ENCODE data around the gene PHF21A. TPM values are rescaled to one million over a fixed set of nuclear protein-coding genes. Genes with fewer than 3 reads are reported as not detected.
A peak's percentile ranks its signal among the peaks of the same experiment; 100 is the strongest.

Gene PHF21A
- total and polyA plus RNA-seq, 12 donors = 9.6 to 48.0 (median 35.9) TPM

- no peak overlapping the region for H3K4me3 ChIP-seq
- H3K36me3 ChIP-seq = peaks cover 0 to 12% (median 0%) of the 10 kb centered on the region in 9 donors
- TF ChIP-seq CTCF (IDR thresholded peaks at IDR 0.05) = no peak
- H3K27ac ChIP-seq = no peak overlapping the region
- DNase-seq (no peak), ATAC-seq (no peak)
- WGBS, 2 donors = 59 to 77% methylated on average over 1 of the region's 1 CpG
- peaks cover 5 to 62% (median 29%) of the 10 kb centered on the region in 9 donors for H3K4me1 ChIP-seq
- H3K27me3 ChIP-seq = no peaks in the 10 kb centered on the region
- intact Hi-C loops (cut with DNase I) = no loop called here
- H3K9me3 ChIP-seq = no peaks in the 10 kb centered on the region
Measured at GRCh38 chr11:46045811-46046210, 75.4 kb downstream of the PHF21A start.

DNA sequence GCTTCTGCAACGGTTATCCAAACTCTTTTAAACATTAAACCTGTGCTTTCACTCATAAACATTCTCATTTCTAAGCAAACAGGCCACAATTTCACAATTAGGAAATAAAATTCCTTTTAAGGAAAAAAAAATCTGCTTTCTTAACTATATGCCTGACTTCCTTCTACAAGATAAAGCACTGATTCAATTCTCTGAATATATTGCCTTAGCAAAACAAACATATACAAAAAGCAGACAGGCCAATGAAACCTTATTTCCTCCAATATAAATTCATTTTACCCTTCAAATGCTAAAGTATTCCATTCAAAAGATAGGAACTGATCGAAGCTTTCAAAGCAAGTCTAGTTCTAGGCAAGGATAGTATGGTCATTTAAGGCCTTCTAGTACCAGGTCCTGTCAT is 76.7 kb downstream of the PHF21A start:
- peaks cover 0 to 12% (median 0%) of the 10 kb centered on the region in 9 donors for H3K36me3 ChIP-seq
- WGBS, 2 donors = 93 to 95% methylated on average over 2 of the region's 2 CpGs
- intact Hi-C loops (cut with DNase I) = no loop called here
- no peak overlapping the region for H3K4me3 ChIP-seq
- TF ChIP-seq CTCF (IDR thresholded peaks at IDR 0.05) = no peak
- no peak overlapping the region for H3K27ac ChIP-seq
- no peaks in the 10 kb centered on the region for H3K27me3 ChIP-seq
- H3K9me3 ChIP-seq = no peaks in the 10 kb centered on the region
- H3K4me1 ChIP-seq = peaks cover 0 to 61% (median 22%) of the 10 kb centered on the region in 9 donors
- DNase-seq (no peak), ATAC-seq (no peak)

- peaks cover 0 to under 1% (median 0%) of the 10 kb centered on the region in 9 donors for H3K36me3 ChIP-seq
- no peak for TF ChIP-seq CTCF (IDR thresholded peaks at IDR 0.05)
- H3K27ac ChIP-seq = peak overlapping the region in 5 of 10 donors; percentile 9 to 54 (median 26)
- intact Hi-C loops (cut with DNase I) = no loop called here
- ATAC-seq (peak in 6 of 8 donors; percentile 44 to 85 (median 66)), DNase-seq (no peak)
- H3K4me3 ChIP-seq = no peak overlapping the region
- H3K27me3 ChIP-seq = no peaks in the 10 kb centered on the region
- no peaks in the 10 kb centered on the region for H3K9me3 ChIP-seq
- H3K4me1 ChIP-seq = peaks cover 0 to 48% (median 17%) of the 10 kb centered on the region in 9 donors
Measured at GRCh38 chr11:46039990-46040389, 81.3 kb downstream of the PHF21A start.

DNA sequence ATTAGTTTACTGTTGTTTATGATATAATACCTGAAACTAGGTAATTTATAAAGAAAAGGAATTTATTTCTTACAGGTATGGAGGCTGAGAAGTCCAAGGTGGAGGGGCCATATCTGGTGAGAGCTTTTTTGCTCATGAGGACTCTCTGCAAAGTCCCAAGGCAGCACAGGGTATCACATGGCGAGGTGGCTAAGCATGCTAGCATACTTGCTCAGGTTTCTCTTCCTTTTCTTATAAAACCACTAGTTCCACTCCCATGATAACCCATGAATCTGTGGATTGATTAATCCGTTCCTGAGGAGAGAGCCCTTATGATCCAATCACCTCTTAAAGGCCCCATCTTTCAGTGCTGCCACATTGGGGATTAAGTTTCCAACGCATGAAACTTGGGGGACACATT is 82.7 kb downstream of the PHF21A start:
- ATAC-seq (no peak), DNase-seq (no peak)
- Histone ChIP-seq H3K27ac (peak overlapping the region in 1 of 10 donors; percentile 54), H3K4me1 (peaks cover 0 to 35% (median 17%) of the 10 kb centered on the region in 9 donors), H3K9me3 (no peaks in the 10 kb centered on the region), H3K27me3 (no peaks in the 10 kb centered on the region), H3K4me3 (no peak overlapping the region), H3K36me3 (peaks cover 0 to 5% (median 0%) of the 10 kb centered on the region in 9 donors)
- no peak for TF ChIP-seq CTCF (IDR thresholded peaks at IDR 0.05)
- 92 to 94% methylated on average over 3 of the region's 3 CpGs for WGBS, 2 donors
- intact Hi-C loops (cut with DNase I) = no loop called here

Data from heart right ventricle (tissue), 16 donors.